Tibial artery (tissue), 4 donors: ENCODE data around the gene CYP26C1.

ENCODE experiments used
- DNase-seq, 2 donors: peaks; one replicate each; pipeline ENCODE4 v3.0.0-alpha.2; 2019
- H3K27ac ChIP-seq, 2 donors: fragments of 200-600 bp; sonication (generic) in 1 of 2; 1 replicate in 1 of 2; 2 replicates in 1 of 2; pipeline ENCODE4 v1.5.1; 2018 to 2019; ENCODE audit warnings: mild to moderate bottlenecking in 1 of 2
- H3K27me3 ChIP-seq, 2 donors: fragments of 200-600 bp; sonication (generic) in 1 of 2; one replicate each; pipeline versions ENCODE4 v1.5.1 to v1.6.0; 2016 to 2019
- H3K36me3 ChIP-seq, 3 donors: fragments of 200-600 bp; sonication (generic) in 2 of 3; one replicate each; pipeline ENCODE4 v1.5.1; 2016 to 2019; ENCODE audit warnings: mild to moderate bottlenecking in 2 of 3
- H3K4me1 ChIP-seq, 4 donors: fragments of 200-600 bp; sonication (generic) in 2 of 4; 1 replicate in 3 of 4; 2 replicates in 1 of 4; pipeline ENCODE4 v1.5.1; 2016 to 2019
- H3K4me3 ChIP-seq, 2 donors: fragments of 200-600 bp; sonication (generic) in 1 of 2; 1 replicate in 1 of 2; 2 replicates in 1 of 2; pipeline ENCODE4 v1.5.1; 2018 to 2019; ENCODE audit warnings: mild to moderate bottlenecking in 2 of 2
- H3K9me3 ChIP-seq, 3 donors: fragments of 200-600 bp; sonication (generic) in 1 of 3; one replicate each; pipeline ENCODE4 v1.5.1; 2016 to 2019
- CTCF ChIP-seq, 2 experiments: fragments of 200-600 bp in 1 of 2; fragments of 450-650 bp in 1 of 2; IDR thresholded peaks; one replicate each; pipeline ENCODE4 v1.5.1; 2017 to 2019; ENCODE audit warnings: antibody characterized with exemption in 2 of 2, mild to moderate bottlenecking in 1 of 2, moderate library complexity in 1 of 2
- intact Hi-C: fragments of 100-400 bp; cut with DNase I; formaldehyde crosslinking; loops from one replicate; pipeline ENCODE4 v1.15.0; 2023; ENCODE audit warnings: low total_unique reads

Gene CYP26C1

GRCh38 chr10:93087846-93088245 is 27.2 kb downstream of the CYP26C1 start:
- no peaks in the 10 kb centered on the region for H3K4me1 ChIP-seq
- H3K9me3 ChIP-seq, result no peaks in the 10 kb centered on the region
- no peak overlapping the region for H3K4me3 ChIP-seq
- H3K27me3 ChIP-seq, result no peaks in the 10 kb centered on the region
- H3K36me3 ChIP-seq, result no peaks in the 10 kb centered on the region
- no peak for TF ChIP-seq CTCF (IDR thresholded peaks at IDR 0.05)
- no peak for DNase-seq
- intact Hi-C loops, result loop anchor here (10.0 kb wide), 1 partner anchor 267 kb away; no protein-coding TSS in a partner anchor
- no peak overlapping the region for H3K27ac ChIP-seq

GRCh38 chr10:93088466-93088865 is 27.9 kb downstream of the CYP26C1 start:
- no peak for TF ChIP-seq CTCF (IDR thresholded peaks at IDR 0.05)
- H3K27ac ChIP-seq, result no peak overlapping the region
- H3K36me3 ChIP-seq, result no peaks in the 10 kb centered on the region
- intact Hi-C loops, result loop anchor here (10.0 kb wide), 1 partner anchor 266 kb away; no protein-coding TSS in a partner anchor
- no peak overlapping the region for H3K4me3 ChIP-seq
- no peak for DNase-seq
- no peaks in the 10 kb centered on the region for H3K27me3 ChIP-seq
- no peaks in the 10 kb centered on the region for H3K4me1 ChIP-seq
- no peaks in the 10 kb centered on the region for H3K9me3 ChIP-seq

GRCh38 chr10:93090619-93091018 is 30.0 kb downstream of the CYP26C1 start:
- TF ChIP-seq CTCF (IDR thresholded peaks at IDR 0.05), result no peak
- no peak overlapping the region for H3K27ac ChIP-seq
- H3K4me1 ChIP-seq, result no peaks in the 10 kb centered on the region
- no peaks in the 10 kb centered on the region for H3K27me3 ChIP-seq
- H3K4me3 ChIP-seq, result no peak overlapping the region
- no peak for DNase-seq
- no peaks in the 10 kb centered on the region for H3K9me3 ChIP-seq
- H3K36me3 ChIP-seq, result no peaks in the 10 kb centered on the region
- intact Hi-C loops, result no loop called here

- no peaks in the 10 kb centered on the region for H3K27me3 ChIP-seq
- no peak overlapping the region for H3K4me3 ChIP-seq
- H3K27ac ChIP-seq, result no peak overlapping the region
- H3K36me3 ChIP-seq, result no peaks in the 10 kb centered on the region
- no peak for DNase-seq
- intact Hi-C loops, result no loop called here
- no peaks in the 10 kb centered on the region for H3K9me3 ChIP-seq
- no peak for TF ChIP-seq CTCF (IDR thresholded peaks at IDR 0.05)
- no peaks in the 10 kb centered on the region for H3K4me1 ChIP-seq
These were observed 31.4 kb downstream of the CYP26C1 start for GRCh38 chr10:93091960-93092359.

DNA sequence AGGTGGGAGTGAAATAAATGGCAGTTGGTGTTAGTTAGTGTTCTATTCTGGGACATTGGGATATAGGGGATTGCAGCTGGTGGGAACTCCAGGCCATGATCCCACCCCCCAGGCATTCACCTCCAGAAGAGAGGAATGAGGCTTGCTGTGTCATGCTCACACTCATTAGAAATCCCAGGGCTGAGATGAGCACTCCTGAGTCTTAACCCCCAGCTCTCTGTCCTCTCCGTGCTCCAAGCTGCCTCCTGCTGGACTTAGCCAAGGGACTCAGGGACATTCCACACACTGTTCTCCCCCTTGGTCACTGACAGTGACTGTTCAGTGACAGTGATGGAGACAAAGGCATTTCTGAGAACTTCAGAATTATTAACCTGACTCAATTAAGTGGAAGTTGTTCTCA is 34.6 kb downstream of the CYP26C1 start:
- Histone ChIP-seq H3K36me3 (no peaks in the 10 kb centered on the region), H3K4me3 (no peak overlapping the region), H3K4me1 (no peaks in the 10 kb centered on the region), H3K27me3 (no peaks in the 10 kb centered on the region), H3K27ac (no peak overlapping the region), H3K9me3 (no peaks in the 10 kb centered on the region)
- no peak for TF ChIP-seq CTCF (IDR thresholded peaks at IDR 0.05)
- intact Hi-C loops, result no loop called here
- no peak for DNase-seq

DNA sequence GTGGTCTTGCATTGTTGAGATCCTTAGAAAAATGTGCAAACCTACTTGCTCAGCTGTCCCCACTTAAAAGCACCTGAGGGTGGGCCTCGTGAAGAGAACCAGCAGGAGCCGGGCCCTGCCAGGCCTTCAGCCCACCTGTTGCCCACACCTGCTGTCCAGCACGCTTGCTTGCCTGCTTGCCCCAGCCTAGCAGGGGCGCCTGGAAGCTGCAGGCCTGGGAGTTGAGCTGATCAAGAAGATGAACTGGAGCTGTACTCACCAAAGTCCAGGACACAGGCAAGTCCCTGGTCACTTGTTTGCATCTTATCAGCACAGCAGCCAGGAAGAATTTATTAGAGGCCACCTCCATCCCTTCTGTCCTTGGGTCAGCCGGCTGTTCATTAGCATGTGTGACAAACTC is 36.3 kb downstream of the CYP26C1 start:
- Histone ChIP-seq H3K9me3 (no peaks in the 10 kb centered on the region), H3K4me1 (no peaks in the 10 kb centered on the region), H3K27ac (no peak overlapping the region), H3K36me3 (no peaks in the 10 kb centered on the region), H3K27me3 (no peaks in the 10 kb centered on the region), H3K4me3 (no peak overlapping the region)
- DNase-seq, result no peak
- intact Hi-C loops, result no loop called here
- no peak for TF ChIP-seq CTCF (IDR thresholded peaks at IDR 0.05)
